Right lung (tissue), 5 donors: ENCODE results near the gene MIB2. TPM values are rescaled to one million over a fixed set of nuclear protein-coding genes. Genes with fewer than 3 reads are reported as not detected.

Source experiments
- DNase-seq, 2 donors: peaks; one replicate each; pipeline ENCODE4 v3.0.0-alpha.2; 2013
- polyA plus RNA-seq, 5 donors: library from polyadenylated mRNA; unstranded; fragments of 120-200 nt; gene quantifications; one replicate each; pipeline versions ENCODE4 v1.2.1 to v1.2.3, GENCODE V29; 2013; ENCODE audit warnings: inconsistent platforms in 1 of 5, low replicate concordance in 1 of 5; ENCODE audit not compliant: insufficient read length in 5 of 5, insufficient read depth in 1 of 5

MIB2 gene
- polyA plus RNA-seq, 5 donors: 33.2 to 126 (median 58.6) TPM

GRCh38 chr1:1678581-1679380 lies 63.5 kb downstream of the MIB2 start:
- DNase-seq: no peak

Other genes starting within 250 kb of the MIB2 start
- gene AURKAIP1, start 240.3 kb upstream of the MIB2 start, polyA plus RNA-seq: 10 to 100 TPM; 36.5 to 88.5 (median 46.3) TPM
- gene CCNL2, start 216.2 kb upstream of the MIB2 start, polyA plus RNA-seq: 100 to 1,000 TPM; 256 to 387 (median 327) TPM
- gene MRPL20, start 208.2 kb upstream of the MIB2 start, polyA plus RNA-seq: 100 to 1,000 TPM in 3 of 5 donors, 10 to 100 TPM in 2; 88.3 to 150 (median 104) TPM
- 10 to 100 TPM; 22.2 to 46.8 (median 35.6) TPM for gene ANKRD65, start 194.2 kb upstream of the MIB2 start, polyA plus RNA-seq
- 100 to 1,000 TPM in 1 of 5 donors, 10 to 100 TPM in 4; 39.8 to 147 (median 63.9) TPM for gene VWA1, start 179.8 kb upstream of the MIB2 start, polyA plus RNA-seq
- 1 to 10 TPM; 2.1 to 4.0 (median 3.3) TPM for gene ATAD3C, start 165.8 kb upstream of the MIB2 start, polyA plus RNA-seq
- 10 to 100 TPM; 13.1 to 23.5 (median 14.8) TPM for gene ATAD3B, start 143.7 kb upstream of the MIB2 start, polyA plus RNA-seq
- 10 to 100 TPM; 13.8 to 31.6 (median 18.3) TPM for gene ATAD3A, start 103.3 kb upstream of the MIB2 start, polyA plus RNA-seq
- gene TMEM240, start 74.9 kb upstream of the MIB2 start, polyA plus RNA-seq: 1 to 10 TPM; 3.8 to 8.1 (median 4.5) TPM
- gene SSU72, start 40.6 kb upstream of the MIB2 start, polyA plus RNA-seq: 10 to 100 TPM; 61.9 to 99.7 (median 71.7) TPM
- 1 to 10 TPM; 1.5 to 3.9 (median 1.7) TPM for gene FNDC10, start 15.4 kb upstream of the MIB2 start, polyA plus RNA-seq
- gene MMP23B, start 16.7 kb downstream of the MIB2 start, polyA plus RNA-seq: 100 to 1,000 TPM in 1 of 5 donors, 10 to 100 TPM in 4; 28.4 to 125 (median 60.5) TPM
- gene CDK11B, start 43.5 kb downstream of the MIB2 start, polyA plus RNA-seq: 10 to 100 TPM; 31.8 to 45.6 (median 42.0) TPM
- gene SLC35E2B, start 77.3 kb downstream of the MIB2 start, polyA plus RNA-seq: 10 to 100 TPM; 60.4 to 95.1 (median 90.0) TPM
- 10 to 100 TPM; 25.9 to 45.0 (median 40.5) TPM for gene CDK11A, start 108.9 kb downstream of the MIB2 start, polyA plus RNA-seq
- gene NADK, start 163.0 kb downstream of the MIB2 start, polyA plus RNA-seq: 10 to 100 TPM; 32.3 to 55.2 (median 40.4) TPM